ENCODE measurements around the gene SULT1C2. TPM values are rescaled to one million over a fixed set of nuclear protein-coding genes. Genes with fewer than 3 reads are reported as not detected.

Gene SULT1C2
- total and polyA plus RNA-seq, 2 of the 13 experiments (the other 11 are each of a cell fraction or from before 2014, with no cell fraction given) = 4.0 to 6.2 TPM

DNA sequence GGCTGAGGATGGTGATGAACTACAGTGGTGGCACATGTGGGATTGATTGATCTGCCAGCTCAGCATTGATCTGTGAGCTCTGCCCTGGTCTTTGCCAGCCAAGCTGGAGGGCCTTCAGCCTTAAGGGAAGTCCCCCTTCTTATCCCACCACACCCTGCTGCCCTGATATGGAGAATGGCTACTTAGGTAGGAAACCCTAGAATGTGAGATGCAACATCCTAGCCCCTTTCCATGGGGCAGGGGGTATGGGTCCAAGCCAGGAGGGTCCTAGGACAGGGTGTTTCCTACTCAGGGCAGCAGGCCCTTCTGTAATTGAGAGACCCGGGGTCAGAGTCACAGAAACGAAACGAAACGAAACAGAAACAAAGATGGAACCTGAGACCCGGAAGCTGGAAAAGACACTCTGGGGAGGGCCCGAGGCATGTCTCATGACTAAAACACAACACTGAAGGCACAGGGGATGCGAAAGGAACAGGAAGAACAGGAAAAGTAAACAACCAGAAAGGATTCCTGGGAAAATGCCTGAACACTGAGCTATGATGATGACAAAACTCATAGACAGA, 16.9 kb upstream of the SULT1C2 start (continued):
- TF ChIP-seq, protein P1, sequence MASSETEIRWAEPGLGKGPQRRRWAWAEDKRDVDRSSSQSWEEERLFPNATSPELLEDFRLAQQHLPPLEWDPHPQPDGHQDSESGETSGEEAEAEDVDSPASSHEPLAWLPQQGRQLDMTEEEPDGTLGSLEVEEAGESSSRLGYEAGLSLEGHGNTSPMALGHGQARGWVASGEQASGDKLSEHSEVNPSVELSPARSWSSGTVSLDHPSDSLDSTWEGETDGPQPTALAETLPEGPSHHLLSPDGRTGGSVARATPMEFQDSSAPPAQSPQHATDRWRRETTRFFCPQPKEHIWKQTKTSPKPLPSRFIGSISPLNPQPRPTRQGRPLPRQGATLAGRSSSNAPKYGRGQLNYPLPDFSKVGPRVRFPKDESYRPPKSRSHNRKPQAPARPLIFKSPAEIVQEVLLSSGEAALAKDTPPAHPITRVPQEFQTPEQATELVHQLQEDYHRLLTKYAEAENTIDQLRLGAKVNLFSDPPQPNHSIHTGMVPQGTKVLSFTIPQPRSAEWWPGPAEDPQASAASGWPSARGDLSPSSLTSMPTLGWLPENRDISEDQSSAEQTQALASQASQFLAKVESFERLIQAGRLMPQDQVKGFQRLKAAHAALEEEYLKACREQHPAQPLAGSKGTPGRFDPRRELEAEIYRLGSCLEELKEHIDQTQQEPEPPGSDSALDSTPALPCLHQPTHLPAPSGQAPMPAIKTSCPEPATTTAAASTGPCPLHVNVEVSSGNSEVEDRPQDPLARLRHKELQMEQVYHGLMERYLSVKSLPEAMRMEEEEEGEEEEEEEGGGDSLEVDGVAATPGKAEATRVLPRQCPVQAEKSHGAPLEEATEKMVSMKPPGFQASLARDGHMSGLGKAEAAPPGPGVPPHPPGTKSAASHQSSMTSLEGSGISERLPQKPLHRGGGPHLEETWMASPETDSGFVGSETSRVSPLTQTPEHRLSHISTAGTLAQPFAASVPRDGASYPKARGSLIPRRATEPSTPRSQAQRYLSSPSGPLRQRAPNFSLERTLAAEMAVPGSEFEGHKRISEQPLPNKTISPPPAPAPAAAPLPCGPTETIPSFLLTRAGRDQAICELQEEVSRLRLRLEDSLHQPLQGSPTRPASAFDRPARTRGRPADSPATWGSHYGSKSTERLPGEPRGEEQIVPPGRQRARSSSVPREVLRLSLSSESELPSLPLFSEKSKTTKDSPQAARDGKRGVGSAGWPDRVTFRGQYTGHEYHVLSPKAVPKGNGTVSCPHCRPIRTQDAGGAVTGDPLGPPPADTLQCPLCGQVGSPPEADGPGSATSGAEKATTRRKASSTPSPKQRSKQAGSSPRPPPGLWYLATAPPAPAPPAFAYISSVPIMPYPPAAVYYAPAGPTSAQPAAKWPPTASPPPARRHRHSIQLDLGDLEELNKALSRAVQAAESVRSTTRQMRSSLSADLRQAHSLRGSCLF (CRISPR knock-in tag; IDR thresholded peaks at IDR 0.05; ENCODE audit: borderline replicate concordance) = no peak
- TF ChIP-seq, protein P2, sequence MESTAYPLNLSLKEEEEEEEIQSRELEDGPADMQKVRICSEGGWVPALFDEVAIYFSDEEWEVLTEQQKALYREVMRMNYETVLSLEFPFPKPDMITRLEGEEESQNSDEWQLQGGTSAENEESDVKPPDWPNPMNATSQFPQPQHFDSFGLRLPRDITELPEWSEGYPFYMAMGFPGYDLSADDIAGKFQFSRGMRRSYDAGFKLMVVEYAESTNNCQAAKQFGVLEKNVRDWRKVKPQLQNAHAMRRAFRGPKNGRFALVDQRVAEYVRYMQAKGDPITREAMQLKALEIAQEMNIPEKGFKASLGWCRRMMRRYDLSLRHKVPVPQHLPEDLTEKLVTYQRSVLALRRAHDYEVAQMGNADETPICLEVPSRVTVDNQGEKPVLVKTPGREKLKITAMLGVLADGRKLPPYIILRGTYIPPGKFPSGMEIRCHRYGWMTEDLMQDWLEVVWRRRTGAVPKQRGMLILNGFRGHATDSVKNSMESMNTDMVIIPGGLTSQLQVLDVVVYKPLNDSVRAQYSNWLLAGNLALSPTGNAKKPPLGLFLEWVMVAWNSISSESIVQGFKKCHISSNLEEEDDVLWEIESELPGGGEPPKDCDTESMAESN (CRISPR knock-in tag; conservative IDR thresholded peaks at IDR 0.05) = no peak
- TF ChIP-seq, protein P3, sequence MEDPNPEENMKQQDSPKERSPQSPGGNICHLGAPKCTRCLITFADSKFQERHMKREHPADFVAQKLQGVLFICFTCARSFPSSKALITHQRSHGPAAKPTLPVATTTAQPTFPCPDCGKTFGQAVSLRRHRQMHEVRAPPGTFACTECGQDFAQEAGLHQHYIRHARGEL (CRISPR knock-in tag; IDR thresholded peaks at IDR 0.05) = no peak
- TF ChIP-seq TBP (CRISPR knock-in tag; IDR thresholded peaks at IDR 0.05) (no peak), SNAPC2 (CRISPR knock-in tag; IDR thresholded peaks at IDR 0.05) (0 out of 2 replicates have a peak, but pooled peaks have one; percentile 19), EED (CRISPR knock-in tag; IDR thresholded peaks at IDR 0.05) (no peak), MED1 (CRISPR knock-in tag; IDR thresholded peaks at IDR 0.05) (no peak), ZSCAN12 (CRISPR knock-in tag; IDR thresholded peaks at IDR 0.05) (no peak), ZFP62 (CRISPR knock-in tag; IDR thresholded peaks at IDR 0.05) (no peak), NFYC (CRISPR knock-in tag; IDR thresholded peaks at IDR 0.05) (no peak), ZNF652 (CRISPR knock-in tag; IDR thresholded peaks at IDR 0.05; ENCODE audit: borderline replicate concordance, low read depth) (no peak), ETV6 (CRISPR knock-in tag; conservative IDR thresholded peaks at IDR 0.05) (no peak), ZNF83 (CRISPR knock-in tag; IDR thresholded peaks at IDR 0.05; ENCODE audit: borderline replicate concordance) (no peak), FOXA3 (CRISPR knock-in tag; IDR thresholded peaks at IDR 0.05) (peak; percentile 92), ZNF282 (IDR thresholded peaks at IDR 0.05; ENCODE audit: partially characterized antibody) (no peak)
- TF ChIP-seq, protein P4, sequence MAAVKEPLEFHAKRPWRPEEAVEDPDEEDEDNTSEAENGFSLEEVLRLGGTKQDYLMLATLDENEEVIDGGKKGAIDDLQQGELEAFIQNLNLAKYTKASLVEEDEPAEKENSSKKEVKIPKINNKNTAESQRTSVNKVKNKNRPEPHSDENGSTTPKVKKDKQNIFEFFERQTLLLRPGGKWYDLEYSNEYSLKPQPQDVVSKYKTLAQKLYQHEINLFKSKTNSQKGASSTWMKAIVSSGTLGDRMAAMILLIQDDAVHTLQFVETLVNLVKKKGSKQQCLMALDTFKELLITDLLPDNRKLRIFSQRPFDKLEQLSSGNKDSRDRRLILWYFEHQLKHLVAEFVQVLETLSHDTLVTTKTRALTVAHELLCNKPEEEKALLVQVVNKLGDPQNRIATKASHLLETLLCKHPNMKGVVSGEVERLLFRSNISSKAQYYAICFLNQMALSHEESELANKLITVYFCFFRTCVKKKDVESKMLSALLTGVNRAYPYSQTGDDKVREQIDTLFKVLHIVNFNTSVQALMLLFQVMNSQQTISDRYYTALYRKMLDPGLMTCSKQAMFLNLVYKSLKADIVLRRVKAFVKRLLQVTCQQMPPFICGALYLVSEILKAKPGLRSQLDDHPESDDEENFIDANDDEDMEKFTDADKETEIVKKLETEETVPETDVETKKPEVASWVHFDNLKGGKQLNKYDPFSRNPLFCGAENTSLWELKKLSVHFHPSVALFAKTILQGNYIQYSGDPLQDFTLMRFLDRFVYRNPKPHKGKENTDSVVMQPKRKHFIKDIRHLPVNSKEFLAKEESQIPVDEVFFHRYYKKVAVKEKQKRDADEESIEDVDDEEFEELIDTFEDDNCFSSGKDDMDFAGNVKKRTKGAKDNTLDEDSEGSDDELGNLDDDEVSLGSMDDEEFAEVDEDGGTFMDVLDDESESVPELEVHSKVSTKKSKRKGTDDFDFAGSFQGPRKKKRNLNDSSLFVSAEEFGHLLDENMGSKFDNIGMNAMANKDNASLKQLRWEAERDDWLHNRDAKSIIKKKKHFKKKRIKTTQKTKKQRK (IDR thresholded peaks at IDR 0.05; ENCODE audit: low read length) = no peak
- TF ChIP-seq, protein P5, sequence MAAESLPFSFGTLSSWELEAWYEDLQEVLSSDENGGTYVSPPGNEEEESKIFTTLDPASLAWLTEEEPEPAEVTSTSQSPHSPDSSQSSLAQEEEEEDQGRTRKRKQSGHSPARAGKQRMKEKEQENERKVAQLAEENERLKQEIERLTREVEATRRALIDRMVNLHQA (CRISPR knock-in tag; IDR thresholded peaks at IDR 0.05) = no peak
- TF ChIP-seq, protein P6, sequence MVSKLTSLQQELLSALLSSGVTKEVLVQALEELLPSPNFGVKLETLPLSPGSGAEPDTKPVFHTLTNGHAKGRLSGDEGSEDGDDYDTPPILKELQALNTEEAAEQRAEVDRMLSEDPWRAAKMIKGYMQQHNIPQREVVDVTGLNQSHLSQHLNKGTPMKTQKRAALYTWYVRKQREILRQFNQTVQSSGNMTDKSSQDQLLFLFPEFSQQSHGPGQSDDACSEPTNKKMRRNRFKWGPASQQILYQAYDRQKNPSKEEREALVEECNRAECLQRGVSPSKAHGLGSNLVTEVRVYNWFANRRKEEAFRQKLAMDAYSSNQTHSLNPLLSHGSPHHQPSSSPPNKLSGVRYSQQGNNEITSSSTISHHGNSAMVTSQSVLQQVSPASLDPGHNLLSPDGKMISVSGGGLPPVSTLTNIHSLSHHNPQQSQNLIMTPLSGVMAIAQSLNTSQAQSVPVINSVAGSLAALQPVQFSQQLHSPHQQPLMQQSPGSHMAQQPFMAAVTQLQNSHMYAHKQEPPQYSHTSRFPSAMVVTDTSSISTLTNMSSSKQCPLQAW (CRISPR knock-in tag; IDR thresholded peaks at IDR 0.05) = 0 out of 2 replicates have a peak, but pooled peaks have one; percentile 22
